Nucleus accumbens (tissue), 56 donors: ENCODE measurements around the gene RNASET2.

ENCODE experiments used
- DNase-seq, 56 donors: peaks; one replicate each; lab custom pipeline; 2025; lab: John Stamatoyannopoulos, UW

Gene RNASET2

DNA sequence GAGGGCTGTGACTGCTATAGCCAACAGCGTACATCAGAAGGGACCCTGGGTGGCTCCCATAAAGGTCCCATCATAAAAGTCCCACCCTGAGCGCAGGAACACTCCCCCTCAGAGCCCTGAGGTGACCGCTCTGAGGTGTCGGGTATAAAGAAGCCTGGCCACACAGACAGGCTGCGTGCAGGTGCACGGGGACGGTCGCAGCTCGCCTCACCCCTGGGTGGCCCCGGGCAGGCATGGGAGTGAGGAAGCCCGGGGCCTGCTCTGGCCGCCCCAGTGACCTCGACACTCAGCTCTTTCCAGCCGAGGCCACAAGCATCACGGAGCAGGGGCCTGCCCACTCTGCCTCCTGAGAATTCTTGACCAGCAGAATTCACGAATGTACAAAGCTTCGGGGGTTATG lies 14.4 kb upstream of the RNASET2 start:
- no peak for DNase-seq

DNA sequence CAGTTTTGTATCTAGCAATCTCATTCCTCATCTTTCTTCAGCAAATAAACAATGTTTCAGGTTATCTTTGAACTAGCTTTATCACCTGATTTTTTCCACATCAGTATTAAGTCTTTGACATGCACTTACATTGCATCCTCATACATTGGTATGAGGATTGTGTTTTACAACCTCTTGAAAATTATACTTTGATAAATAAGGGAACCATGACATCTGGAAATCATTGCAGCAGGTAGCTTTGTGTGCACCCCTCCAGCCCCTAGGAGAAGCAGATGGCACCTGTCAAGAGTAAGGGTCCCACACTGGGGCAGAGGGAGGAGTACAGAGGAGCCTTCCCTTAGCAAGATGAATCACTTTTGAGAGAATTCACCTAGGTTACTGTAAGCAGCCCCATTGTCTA lies 13.7 kb upstream of the RNASET2 start:
- no peak for DNase-seq

- DNase-seq: no peak
Observed at GRCh38 chr6:166969390-166970002, 13.1 kb upstream of the RNASET2 start.

DNA sequence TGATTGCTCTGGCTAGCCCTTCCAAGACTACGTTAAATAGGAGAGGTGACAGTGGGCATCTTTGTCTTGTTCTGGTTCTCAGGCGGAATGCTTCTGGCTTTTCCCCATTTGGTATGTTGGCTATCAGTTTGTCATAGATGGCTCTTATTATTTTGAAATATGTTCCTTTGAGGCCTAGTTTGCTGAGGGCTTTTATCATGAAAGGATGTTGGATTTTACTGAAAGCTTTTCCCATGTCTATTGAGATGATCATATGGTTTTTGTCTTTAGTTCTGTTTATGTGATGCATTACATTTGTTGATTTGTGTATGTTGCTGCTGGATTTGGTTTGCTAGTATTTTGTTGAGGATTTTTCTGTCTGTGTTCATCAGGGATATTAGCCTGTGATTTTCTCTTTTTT lies 9.9 kb upstream of the RNASET2 start:
- DNase-seq: no peak

- DNase-seq: no peak
Observed at GRCh38 chr6:166960609-166960978, 4.2 kb upstream of the RNASET2 start.

DNA sequence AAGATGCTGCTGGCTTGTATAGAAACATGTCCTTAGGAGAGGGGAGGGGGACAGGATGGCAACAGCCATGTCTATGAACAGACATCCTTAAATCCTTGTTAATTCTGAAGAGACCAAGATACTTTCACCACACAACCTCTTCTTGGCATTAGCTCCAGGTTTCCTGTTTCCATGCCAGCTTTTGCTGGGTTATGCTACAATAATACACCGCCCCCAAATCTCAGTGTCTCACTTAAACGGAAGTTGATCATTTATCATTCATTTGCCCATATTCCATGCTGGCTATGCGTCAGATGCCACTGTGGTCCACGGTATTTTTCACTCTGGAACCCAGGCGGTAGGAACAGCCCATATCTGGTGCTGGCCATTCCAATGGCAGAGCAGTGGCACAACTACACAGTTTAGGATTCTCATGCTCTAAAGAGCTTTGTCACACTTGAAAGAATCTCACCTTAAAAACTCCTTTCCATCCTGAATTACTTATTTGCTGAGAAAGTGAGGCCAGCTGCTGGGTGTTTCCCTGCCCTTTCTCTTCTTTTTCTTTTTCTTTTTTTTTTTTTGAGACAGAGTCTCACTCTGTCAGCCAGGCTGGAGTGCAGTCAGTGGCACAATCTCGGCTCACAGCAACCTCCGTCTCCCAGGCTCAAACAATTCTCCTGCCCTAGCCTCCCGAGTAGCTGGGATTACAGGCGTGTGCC lies 3.7 kb upstream of the RNASET2 start:
- no peak for DNase-seq

DNA sequence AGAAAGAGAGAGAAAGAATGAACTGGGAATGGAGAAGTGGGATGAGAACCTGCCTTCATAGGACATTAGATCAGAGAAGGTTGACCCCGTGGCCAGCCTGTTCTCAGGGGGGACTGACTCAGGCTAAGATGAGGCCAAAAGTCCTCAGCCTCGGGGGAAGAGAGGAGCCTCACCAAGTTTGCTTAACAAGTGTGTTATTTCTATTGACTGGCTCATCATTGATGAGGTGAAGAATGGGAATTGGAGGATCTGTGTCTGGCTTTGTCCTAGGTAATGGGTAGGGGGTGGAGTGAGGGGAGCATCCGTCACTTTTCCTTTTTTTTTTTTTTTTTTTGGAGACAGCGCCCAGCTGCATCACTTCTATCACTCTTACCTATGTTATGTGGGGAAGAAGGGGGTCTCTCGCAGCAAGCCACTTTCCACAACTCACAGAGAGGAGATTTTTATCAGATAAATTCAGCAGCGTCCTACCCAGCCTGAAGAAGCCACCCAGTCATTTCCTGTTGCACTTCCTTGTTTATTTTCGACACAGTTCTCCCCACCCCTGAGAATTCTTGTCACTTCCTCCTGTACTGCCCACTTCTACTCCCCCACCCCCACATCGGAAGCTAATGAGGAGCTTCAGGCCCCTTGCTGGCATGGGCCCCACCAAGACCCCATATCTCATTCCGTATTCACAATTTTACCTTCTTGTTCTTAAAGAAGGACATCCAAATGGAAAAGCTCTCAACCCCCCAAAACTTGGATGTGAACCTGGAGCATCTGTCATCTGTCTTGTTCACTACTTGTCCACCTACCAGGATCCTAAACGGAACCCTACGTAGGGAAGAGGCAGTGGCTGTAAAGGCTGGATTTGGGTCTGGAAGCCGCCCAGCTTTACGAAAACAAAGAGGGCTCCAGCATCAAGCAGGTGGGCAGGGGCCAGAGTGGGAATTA lies 2.8 kb upstream of the RNASET2 start:
- DNase-seq: peak in 2 of 56 donors; percentile 11 to 34

- DNase-seq: no peak
Observed at GRCh38 chr6:166957805-166958076, 1.4 kb upstream of the RNASET2 start.

DNA sequence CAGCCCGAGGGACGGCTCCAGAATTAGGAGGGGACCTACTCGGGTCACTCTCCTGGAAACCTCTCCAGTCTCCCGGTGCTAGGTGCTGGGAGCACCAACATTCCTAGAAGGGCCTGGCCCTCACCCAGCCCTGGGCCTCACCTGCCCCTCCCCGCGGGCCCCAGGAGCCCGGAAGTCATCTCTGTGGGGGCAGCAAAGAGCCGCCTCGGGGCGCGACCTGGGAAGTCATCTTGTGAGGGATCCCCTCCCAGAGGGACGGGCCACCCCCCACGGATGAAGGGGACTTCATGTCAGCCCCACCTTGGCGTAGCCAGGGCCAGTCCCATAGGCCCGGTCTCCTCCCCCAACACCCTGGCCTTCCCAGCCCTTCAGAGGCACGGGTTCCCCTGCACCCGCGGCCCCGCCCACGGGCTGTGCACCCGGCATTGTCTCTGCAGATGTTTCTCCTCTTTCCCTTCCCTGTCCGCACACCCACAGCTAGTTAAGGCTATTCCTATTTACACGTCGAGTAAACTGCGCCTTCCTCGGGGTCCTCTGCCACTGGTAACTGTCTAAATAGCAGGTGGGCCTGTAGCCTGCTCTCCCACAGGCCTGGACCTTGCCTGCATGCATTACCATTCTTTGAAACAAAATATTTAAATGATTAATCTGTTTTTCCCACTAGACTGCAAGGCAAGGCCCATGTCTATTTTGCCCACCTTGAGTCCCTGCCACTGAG lies 896 bp upstream of the RNASET2 start:
- DNase-seq: peak in 15 of 56 donors; percentile 22 to 67 (median 45)

DNA sequence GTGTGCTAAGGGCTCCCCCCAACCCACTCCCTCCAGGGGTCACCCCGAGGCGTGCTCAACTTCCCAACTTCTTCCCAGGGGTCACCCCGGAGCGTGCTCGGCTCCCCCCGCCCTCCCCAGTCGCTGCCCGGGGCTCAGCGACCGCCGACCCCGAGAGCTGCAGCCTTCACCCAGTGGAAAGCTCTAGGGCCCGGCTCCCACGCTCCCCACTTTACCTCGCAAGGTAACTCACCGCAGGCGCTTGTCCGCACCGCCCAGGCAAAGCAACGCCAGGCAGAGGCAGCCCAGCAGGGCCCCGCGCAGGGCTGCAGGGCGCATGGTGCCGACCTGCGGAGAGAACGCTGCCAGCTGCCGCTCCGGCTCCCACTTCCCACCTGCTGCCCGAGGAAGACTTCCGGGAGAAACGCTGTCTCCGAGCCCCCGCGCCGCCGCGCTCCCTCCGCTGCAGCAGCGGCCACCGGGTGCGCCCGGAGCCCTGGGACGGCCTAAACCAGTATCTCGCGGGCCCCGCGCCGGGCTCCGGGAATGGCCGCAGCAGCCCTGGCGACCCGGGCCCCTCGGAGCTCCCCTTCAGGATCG lies 396 bp downstream of the RNASET2 start:
- DNase-seq: peak in 2 of 56 donors; percentile 47 to 59

DNA sequence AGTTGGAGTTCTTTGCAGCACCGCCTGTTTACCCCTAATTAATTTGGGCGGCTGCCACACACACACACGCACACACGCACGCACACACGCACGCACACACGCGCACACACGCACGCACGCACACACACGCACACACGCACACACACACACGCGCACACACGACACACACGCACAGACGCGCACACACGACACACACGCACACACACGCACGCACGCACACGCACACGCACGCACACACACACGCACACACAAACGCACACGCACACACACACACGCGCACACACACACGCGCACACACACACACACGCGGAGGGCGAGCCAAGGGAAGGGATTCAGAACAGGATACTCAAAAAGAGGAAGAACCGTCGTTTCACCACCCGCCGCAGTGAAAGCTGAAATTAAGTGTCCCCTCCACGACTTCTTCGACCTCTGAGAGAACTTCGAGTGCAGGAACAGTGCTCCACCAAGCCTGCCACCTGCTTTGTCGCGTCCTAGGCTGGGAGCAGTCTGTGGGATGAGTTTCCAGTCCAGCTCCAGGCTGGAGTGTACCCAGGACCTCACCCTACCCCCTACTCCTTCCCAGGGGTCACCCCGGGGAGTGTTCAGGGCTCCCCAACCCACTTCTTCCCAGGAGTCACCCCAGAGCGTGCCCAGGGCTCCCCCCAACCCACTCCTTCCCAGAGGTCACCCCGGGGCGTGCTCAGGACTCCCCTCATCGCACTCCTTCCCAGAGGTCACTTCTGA lies 1.1 kb downstream of the RNASET2 start:
- DNase-seq: peak in 1 of 56 donors; percentile 23

DNA sequence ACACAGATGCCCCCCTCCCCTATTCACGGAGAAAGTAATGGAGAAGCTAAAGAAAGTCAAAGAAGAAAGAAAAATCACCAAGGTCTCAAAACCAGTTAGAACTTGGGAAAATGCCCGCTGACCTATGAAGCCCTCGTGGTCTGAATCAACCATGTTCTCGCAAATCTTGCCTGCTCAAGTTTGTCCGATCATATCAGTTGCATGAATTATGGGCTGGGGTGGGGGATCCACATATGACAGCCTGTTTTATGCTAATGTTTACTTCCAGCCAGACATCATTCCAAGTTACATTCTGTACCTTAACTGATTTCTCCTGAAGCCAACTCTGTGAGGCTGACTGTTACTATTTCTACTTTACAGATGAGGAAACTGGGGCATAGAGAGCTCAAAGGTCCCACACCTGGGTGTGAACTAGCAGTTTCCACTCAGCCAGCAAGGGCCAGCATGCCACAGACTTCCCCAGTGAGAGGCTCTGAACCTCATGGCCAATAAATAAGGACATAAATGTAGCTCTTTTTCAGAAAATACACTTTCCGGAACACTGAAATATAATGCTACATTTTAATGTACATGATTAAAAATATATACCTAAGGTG lies 2.1 kb downstream of the RNASET2 start:
- no peak for DNase-seq

DNA sequence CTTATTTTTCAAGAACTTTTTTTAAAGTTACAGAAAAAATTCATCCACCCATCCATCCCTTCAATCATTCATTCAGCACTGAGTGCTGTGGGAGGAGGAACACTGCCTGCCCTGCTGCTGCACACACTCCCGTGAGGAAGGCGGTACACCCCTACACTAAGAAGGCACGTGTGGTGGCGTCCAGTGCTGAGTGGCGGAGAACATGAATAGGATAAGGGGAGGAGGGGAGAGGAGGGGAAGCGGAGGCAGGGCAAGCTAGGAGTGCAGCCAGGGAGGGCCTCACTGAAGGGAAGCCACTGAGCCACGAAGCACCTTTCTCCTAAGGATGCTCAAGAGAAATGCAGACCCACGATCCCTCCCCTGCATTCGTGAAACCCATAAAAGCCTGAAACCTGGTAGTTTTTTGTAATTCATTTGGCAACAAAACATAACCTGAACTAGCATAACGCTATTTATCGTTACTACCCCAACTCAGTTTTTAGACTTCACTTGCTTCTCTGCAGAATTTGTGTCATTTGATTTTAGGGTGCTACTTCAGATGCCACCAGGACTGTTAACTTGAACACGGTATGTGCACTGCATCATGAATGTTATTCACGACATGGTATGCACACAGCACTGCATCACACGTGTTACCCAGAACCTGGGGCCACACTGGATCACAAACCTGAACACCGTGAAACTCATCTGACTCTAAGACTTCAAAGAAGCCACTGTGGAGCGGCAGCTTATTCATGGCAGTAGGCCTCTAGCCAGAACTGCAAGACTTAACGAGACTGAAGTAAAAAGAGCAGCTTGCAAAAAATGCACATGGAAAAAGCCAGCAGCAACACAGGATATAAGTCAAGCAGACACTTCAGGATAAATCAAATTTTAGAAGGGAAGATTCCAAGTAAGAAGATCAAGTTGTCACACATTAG lies 3.5 kb downstream of the RNASET2 start:
- DNase-seq: no peak

GRCh38 chr6:166952121-166952520 lies 4.2 kb downstream of the RNASET2 start:
- no peak for DNase-seq

DNA sequence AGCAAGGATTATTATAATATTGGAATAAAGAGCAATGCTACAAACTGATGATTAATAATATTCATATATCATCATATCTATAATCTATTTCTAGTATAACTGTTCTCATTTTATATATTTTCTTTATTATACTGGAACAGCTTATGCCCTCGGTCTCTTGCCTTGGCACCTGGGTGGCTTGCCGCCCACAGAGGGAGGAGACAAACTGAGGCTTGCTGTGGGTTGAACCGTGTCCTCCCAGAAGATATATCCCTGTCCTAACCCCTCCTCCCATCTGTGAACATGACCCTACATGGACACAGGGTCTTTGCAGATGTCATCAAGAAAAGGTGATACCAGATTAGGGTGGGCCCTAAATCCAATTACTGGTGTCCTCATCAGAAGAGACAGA lies 4.7 kb downstream of the RNASET2 start:
- no peak for DNase-seq

GRCh38 chr6:166950892-166951669 lies 5.3 kb downstream of the RNASET2 start:
- DNase-seq: peak in 24 of 56 donors; percentile 8 to 80 (median 41)

- no peak for DNase-seq
Observed at GRCh38 chr6:166950443-166950821, 5.9 kb downstream of the RNASET2 start.
